ENCODE data around the gene PTPRA. TPM values are rescaled to one million over a fixed set of nuclear protein-coding genes. Genes with fewer than 3 reads are reported as not detected.

The PTPRA gene
- total and polyA plus RNA-seq, 2 of the 8 experiments (the other 6 are each of a cell fraction or from before 2014, with no cell fraction given): 47.7 to 51.3 TPM

GRCh38 chr20:3082955-3083952 is 210.0 kb downstream of the PTPRA start (continued):
- no peak for TF ChIP-seq NANOG (IDR thresholded peaks at IDR 0.05; ENCODE audit: insufficient read depth, low read depth, low read length, poor library complexity, severe bottlenecking)
- no peak for TF ChIP-seq SRF (IDR thresholded peaks at IDR 0.05; ENCODE audit: low read depth, low read length)
- TF ChIP-seq SUZ12 (IDR thresholded peaks at IDR 0.05; ENCODE audit: low read length): peak; percentile 83
- no peak for TF ChIP-seq SP2 (IDR thresholded peaks at IDR 0.05; ENCODE audit: low read length)
- no peak for TF ChIP-seq RNF2 (IDR thresholded peaks at IDR 0.05; ENCODE audit: borderline replicate concordance, low read depth, low read length, missing control alignments, poor library complexity, severe bottlenecking)
- no peak for TF ChIP-seq NRF1 (IDR thresholded peaks at IDR 0.05; ENCODE audit: low read depth, low read length)
- TF ChIP-seq MAFK (IDR thresholded peaks at IDR 0.05; ENCODE audit: low read depth, low read length): no peak
- no peak for TF ChIP-seq POU5F1 (IDR thresholded peaks at IDR 0.05; ENCODE audit: low read depth, low read length)
- TF ChIP-seq ATF3 (IDR thresholded peaks at IDR 0.05; ENCODE audit: insufficient read depth, low read depth, low read length): no peak
- TF ChIP-seq TBP (IDR thresholded peaks at IDR 0.05; ENCODE audit: low read depth, low read length): no peak
- TF ChIP-seq TAF1 (IDR thresholded peaks at IDR 0.05; ENCODE audit: low read depth, low read length): no peak
- no peak for TF ChIP-seq USF2 (IDR thresholded peaks at IDR 0.05; ENCODE audit: low read length)
- no peak for TF ChIP-seq KDM1A (IDR thresholded peaks at IDR 0.05; ENCODE audit: borderline replicate concordance, low read length)
- TF ChIP-seq SIN3A (conservative IDR thresholded peaks at IDR 0.05 in 1 of 2, IDR thresholded peaks at IDR 0.05 in 1 of 2; ENCODE audit: low read depth in 1 of 2, low read length in 2 of 2): no peak
- no peak for TF ChIP-seq GTF2F1 (IDR thresholded peaks at IDR 0.05; ENCODE audit: borderline replicate concordance, low read depth, low read length)
- peak; percentile 15; the same call in 1 of the 2 replicates for TF ChIP-seq E2F6 (IDR thresholded peaks at IDR 0.05)
- no peak for TF ChIP-seq POLR2A (IDR thresholded peaks at IDR 0.05; ENCODE audit: control extremely low read depth in 1 of 2, low read depth in 2 of 2, low read length in 2 of 2)
- TF ChIP-seq SP1 (IDR thresholded peaks at IDR 0.05; ENCODE audit: low read depth, low read length): no peak
- TF ChIP-seq FOSL1 (IDR thresholded peaks at IDR 0.05; ENCODE audit: insufficient read depth, low read depth, low read length): no peak
- no peak for TF ChIP-seq HDAC2 (IDR thresholded peaks at IDR 0.05; ENCODE audit: borderline replicate concordance in 1 of 2, low read depth in 2 of 2, low read length in 2 of 2)
